Endothelial cell of umbilical vein (primary cell): Measurements from ENCODE around the gene CSNK1G3.

Source experiments
- EZH2 ChIP-seq: IDR thresholded peaks from 2 replicates; pipeline ENCODE4 v1.6.1; 2012; ENCODE audit warnings: borderline replicate concordance, low read depth, mild to moderate bottlenecking, moderate library complexity, low read length, inconsistent platforms; ENCODE audit not compliant: severe bottlenecking
- FOS ChIP-seq: IDR thresholded peaks from 2 replicates; pipeline ENCODE4 v1.6.1; 2011; ENCODE audit warnings: mild to moderate bottlenecking, low read length, moderate library complexity, borderline replicate concordance; ENCODE audit not compliant: insufficient read depth
- GATA2 ChIP-seq: IDR thresholded peaks from 2 replicates; pipeline ENCODE4 v1.7.0; 2011; ENCODE audit warnings: low read depth, mild to moderate bottlenecking, moderate library complexity, mixed read lengths, low read length; ENCODE audit not compliant: insufficient read length, insufficient read depth
- MYC ChIP-seq: IDR thresholded peaks from one replicate; pipeline ENCODE4 v1.6.1; 2011; ENCODE audit warnings: mild to moderate bottlenecking, low read depth, low read length
- POLR2A ChIP-seq: IDR thresholded peaks from 2 replicates; pipeline ENCODE4 v1.6.1; 2012; ENCODE audit warnings: low read depth, mild to moderate bottlenecking, control low read depth, low read length
- POLR2AphosphoS5 ChIP-seq: IDR thresholded peaks from 2 replicates; pipeline ENCODE4 v1.6.1; 2012; ENCODE audit warnings: low read depth, mild to moderate bottlenecking, control low read depth, low read length, moderate library complexity; ENCODE audit not compliant: insufficient read depth
- TF ChIP-seq, protein P1 (sequence below), 2 donors: IDR thresholded peaks; 1 replicate in 1 of 2; 2 replicates in 1 of 2; pipeline ENCODE4 v1.5.1; 2011; ENCODE audit warnings: low read length in 2 of 2, mild to moderate bottlenecking in 2 of 2, moderate library complexity in 2 of 2, control low read depth in 1 of 2, inconsistent platforms in 1 of 2, low read depth in 1 of 2; ENCODE audit not compliant: insufficient read depth in 1 of 2; ENCODE audit errors: extremely low read depth in 1 of 2
- TF ChIP-seq, protein P2 (sequence below): IDR thresholded peaks from 2 replicates; pipeline ENCODE4 v1.6.1; 2011; ENCODE audit not compliant: insufficient read depth, insufficient read length

DNA sequence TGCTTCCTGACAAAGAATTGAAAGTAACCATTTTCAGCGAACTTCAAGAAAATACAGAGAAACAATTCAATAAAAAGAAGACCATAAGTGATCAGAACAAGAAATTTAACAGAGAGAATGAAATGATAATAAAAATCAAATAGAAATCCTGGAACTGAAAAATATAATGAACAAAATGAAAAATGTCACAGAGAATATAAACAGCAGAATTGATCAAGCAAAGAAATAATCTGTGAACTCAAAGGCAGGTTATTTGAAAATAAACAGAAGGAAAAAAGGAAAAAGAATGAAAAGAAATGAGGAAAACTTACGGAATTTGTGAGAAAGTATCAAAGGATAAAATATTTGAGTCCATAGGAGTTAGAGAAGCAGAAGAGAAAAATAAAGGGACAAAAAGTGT lies 114.1 kb downstream of the CSNK1G3 start:
- TF ChIP-seq, protein P1, sequence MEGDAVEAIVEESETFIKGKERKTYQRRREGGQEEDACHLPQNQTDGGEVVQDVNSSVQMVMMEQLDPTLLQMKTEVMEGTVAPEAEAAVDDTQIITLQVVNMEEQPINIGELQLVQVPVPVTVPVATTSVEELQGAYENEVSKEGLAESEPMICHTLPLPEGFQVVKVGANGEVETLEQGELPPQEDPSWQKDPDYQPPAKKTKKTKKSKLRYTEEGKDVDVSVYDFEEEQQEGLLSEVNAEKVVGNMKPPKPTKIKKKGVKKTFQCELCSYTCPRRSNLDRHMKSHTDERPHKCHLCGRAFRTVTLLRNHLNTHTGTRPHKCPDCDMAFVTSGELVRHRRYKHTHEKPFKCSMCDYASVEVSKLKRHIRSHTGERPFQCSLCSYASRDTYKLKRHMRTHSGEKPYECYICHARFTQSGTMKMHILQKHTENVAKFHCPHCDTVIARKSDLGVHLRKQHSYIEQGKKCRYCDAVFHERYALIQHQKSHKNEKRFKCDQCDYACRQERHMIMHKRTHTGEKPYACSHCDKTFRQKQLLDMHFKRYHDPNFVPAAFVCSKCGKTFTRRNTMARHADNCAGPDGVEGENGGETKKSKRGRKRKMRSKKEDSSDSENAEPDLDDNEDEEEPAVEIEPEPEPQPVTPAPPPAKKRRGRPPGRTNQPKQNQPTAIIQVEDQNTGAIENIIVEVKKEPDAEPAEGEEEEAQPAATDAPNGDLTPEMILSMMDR (IDR thresholded peaks at IDR 0.05; ENCODE audit: extremely low read depth in 1 of 2, insufficient read depth in 1 of 2, low read depth in 1 of 2, low read length in 2 of 2), result no peak
- no peak for TF ChIP-seq POLR2A
- TF ChIP-seq, protein P2, sequence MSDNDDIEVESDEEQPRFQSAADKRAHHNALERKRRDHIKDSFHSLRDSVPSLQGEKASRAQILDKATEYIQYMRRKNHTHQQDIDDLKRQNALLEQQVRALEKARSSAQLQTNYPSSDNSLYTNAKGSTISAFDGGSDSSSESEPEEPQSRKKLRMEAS, result no peak
- no peak for TF ChIP-seq POLR2AphosphoS5
- no peak for TF ChIP-seq GATA2
- TF ChIP-seq EZH2, result no peak
- no peak for TF ChIP-seq FOS
- no peak for TF ChIP-seq MYC
